GM12874 (cell line): Measurements from ENCODE around the gene IL11.

ENCODE experiments used
- TF ChIP-seq, protein P1 (sequence below): IDR thresholded peaks from 2 replicates; pipeline ENCODE4 v1.5.1; 2011; ENCODE audit warnings: low read depth, mild to moderate bottlenecking, control low read depth, low read length, moderate library complexity; ENCODE audit not compliant: insufficient read depth

Gene IL11

DNA sequence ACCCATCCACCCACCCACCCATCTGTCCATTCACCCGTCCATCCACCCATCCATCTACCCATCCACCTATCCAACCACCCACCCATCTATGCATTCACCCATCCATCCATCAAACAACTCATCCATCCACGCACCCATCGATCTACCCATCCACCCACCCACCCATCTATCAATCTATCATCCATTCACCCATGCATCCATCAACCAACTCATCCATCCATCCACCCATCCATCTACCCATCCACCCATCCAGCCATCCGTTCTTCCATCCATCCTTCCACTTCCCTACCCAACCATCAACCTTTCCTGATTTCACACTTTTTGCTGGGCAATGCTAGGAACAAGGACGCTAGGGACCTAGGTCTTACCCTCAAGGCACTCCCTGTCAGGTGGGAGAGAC lies 11.8 kb upstream of the IL11 start:
- TF ChIP-seq, protein P1, sequence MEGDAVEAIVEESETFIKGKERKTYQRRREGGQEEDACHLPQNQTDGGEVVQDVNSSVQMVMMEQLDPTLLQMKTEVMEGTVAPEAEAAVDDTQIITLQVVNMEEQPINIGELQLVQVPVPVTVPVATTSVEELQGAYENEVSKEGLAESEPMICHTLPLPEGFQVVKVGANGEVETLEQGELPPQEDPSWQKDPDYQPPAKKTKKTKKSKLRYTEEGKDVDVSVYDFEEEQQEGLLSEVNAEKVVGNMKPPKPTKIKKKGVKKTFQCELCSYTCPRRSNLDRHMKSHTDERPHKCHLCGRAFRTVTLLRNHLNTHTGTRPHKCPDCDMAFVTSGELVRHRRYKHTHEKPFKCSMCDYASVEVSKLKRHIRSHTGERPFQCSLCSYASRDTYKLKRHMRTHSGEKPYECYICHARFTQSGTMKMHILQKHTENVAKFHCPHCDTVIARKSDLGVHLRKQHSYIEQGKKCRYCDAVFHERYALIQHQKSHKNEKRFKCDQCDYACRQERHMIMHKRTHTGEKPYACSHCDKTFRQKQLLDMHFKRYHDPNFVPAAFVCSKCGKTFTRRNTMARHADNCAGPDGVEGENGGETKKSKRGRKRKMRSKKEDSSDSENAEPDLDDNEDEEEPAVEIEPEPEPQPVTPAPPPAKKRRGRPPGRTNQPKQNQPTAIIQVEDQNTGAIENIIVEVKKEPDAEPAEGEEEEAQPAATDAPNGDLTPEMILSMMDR = no peak

DNA sequence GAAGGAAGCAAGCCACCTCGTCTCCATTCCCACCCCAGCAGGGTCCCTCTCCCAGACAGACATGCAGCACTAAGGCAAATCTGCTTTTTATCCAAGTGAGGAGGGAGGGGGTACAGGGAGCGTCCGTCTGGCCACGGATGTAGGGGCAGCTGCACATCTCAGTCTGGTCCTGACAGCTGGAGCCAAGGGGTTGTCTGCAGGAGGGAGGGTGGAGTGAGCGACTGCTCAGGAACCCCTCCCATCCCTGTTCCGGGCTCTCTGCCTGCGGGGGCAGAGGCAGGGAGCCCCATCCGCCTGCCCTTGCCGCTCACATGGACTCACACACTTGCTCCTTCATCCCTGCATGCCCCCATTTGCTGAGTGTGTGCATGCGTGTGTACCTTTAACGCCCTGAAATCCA lies 8.9 kb upstream of the IL11 start:
- TF ChIP-seq, protein P1 = no peak

- TF ChIP-seq, protein P1 = no peak
Measured at GRCh38 chr19:55377356-55378131, 7.3 kb upstream of the IL11 start.

DNA sequence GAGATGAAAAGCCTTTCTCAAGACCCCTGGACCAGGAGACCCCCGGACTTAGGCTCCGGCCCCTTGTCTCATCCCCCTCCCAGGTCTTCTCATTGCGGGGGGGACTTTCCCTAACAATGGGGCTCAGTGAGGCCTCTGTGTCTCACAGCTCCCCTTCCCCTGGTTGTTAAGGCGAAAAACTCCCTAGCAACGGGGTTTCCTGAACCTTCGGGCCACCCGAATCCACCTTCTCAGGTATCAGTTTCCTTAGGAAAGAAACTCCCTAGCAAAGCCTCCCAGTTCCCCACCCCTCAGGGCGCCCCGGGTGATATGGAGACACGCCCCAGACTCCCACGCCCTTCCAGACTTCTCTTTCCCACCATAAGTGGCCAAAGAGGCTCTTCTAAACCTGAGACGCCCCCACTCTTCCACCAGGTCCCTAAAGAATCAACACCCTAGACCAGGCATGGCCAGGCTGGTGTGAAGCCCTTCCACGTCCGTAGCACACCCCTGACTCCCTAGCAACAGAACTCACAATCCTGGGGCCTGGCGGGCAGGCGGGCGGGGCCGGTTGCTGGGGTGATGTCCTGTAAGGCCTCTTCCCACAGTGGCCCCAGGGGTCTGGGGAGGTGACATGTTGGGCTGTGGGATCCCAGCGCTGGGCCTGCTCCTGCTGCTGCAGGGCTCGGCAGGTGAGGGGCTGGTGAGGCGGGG lies 6.1 kb upstream of the IL11 start, which contains the start of gene TMEM190:
TSS of gene TMEM190 (plus strand) at position 586 of the 693 bp plus-strand sequence. CDS start at position 614, 28 bp downstream.
- TF ChIP-seq, protein P1 = no peak

DNA sequence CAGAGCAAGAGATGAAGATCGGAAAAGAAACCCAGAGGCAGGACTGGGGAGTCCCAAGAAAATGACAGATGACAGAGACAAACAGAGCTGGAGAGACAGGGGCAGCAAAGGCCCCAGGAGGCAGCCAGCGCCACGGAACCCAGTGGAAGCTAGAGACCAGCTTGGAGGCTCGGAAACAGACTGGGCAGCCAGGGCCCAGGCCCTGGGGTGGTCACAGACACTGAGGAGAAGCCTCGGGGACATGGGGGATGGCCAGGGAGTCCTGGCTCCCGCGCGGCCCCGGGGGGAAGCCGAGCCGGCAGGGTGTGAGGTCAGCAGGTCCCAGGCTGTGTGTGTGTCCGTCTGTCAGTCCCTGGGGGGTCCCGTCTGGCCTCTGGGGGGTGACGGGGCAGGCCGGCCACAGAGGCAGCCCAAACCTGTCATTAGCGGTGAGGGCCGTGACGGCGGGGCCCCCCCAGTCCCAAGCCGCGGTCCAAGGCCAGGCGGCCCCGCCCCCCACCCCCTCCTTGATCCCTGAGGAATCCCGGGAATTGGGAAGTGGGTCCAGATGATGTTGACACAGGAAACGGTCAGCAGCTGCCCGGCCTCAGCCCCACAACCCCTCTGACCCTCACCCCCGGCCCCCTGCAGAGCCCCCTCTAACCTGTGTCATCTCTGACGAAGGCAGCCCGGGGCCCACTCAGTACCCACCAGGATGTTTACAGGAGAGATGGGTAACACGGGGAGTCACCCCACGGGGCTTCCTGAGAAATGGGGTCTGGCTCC lies 3.9 kb upstream of the IL11 start:
- TF ChIP-seq, protein P1 = no peak

DNA sequence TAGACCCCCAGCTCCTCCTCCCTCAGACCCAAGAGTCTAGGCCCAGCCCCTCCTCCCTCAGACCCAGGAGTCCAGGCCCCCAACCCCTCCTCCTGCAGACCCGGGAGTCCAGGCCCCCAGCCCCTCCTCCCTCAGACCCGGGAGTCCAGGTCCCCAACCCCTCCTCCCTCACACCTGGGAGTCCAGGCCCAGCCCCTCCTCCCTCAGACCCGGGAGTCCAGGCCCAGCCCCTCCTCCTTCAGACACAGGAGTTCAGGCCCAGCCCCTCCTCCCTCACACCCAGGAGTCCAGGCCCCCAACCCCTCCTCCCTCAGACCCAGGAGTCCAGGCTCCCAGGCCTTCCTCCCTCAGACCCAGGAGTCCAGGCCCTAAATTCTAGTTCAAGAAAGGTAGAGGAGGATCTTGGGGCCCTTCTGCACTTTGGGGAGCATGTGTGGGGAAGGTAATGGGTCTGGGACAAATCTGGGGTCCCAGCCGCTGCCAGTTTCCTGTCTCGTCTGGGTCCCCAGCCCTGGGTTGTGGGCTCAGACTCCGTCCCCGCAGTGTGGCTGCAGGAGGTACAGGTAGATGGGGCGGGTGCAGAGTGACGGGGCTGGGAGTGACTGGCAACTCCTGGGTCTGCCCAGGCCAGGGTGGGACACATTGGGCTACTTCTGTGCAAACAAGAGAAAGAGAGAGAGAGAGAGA lies 3.2 kb upstream of the IL11 start:
- TF ChIP-seq, protein P1 = no peak
